Measurements from ENCODE around the gene COL17A1.

COL17A1 gene

DNA sequence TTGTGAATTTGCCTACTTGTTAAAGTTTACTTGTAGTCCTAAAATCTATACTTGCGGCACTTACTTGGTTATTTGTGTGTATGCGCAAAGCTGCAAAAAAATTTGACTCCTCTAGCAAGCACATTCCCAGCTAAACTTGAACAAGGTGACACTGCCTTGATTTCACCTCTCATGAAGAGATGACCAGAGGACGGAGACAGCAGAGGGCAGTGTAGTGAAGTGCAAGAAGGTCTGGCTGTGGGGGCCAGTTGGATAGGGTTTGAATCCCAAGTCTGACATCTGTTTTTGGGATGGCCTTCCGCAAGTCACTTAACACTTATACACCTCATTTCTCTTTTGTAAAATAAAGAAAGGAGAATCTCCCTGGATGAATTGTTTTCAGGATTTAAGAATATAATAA is 103.0 kb downstream of the COL17A1 start:
- no peak overlapping the region for H3K9ac ChIP-seq (ENCODE audit: low read length)
- no peaks in the 10 kb centered on the region for H4K20me1 ChIP-seq (ENCODE audit: insufficient read depth, low read length)
- H3K27ac ChIP-seq (ENCODE audit: low read depth, low read length, poor library complexity, severe bottlenecking): peak overlapping the region; percentile 74
- no peaks in the 10 kb centered on the region for H3K36me3 ChIP-seq (ENCODE audit: insufficient read depth, low read length)
- peak overlapping the region; percentile 21 for H3K4me3 ChIP-seq (ENCODE audit: low read depth, low read length, poor library complexity, severe bottlenecking)
- H3K79me2 ChIP-seq (ENCODE audit: insufficient read depth, low read length): peaks cover 49% of the 10 kb centered on the region
- H3K9me3 ChIP-seq (ENCODE audit: low read length): no peaks in the 10 kb centered on the region
- no peaks in the 10 kb centered on the region; the same call in 1 of the 2 replicates for H3F3A ChIP-seq (ENCODE audit: insufficient read depth, low read length)
- TF ChIP-seq, protein P1, sequence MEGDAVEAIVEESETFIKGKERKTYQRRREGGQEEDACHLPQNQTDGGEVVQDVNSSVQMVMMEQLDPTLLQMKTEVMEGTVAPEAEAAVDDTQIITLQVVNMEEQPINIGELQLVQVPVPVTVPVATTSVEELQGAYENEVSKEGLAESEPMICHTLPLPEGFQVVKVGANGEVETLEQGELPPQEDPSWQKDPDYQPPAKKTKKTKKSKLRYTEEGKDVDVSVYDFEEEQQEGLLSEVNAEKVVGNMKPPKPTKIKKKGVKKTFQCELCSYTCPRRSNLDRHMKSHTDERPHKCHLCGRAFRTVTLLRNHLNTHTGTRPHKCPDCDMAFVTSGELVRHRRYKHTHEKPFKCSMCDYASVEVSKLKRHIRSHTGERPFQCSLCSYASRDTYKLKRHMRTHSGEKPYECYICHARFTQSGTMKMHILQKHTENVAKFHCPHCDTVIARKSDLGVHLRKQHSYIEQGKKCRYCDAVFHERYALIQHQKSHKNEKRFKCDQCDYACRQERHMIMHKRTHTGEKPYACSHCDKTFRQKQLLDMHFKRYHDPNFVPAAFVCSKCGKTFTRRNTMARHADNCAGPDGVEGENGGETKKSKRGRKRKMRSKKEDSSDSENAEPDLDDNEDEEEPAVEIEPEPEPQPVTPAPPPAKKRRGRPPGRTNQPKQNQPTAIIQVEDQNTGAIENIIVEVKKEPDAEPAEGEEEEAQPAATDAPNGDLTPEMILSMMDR (IDR thresholded peaks at IDR 0.05; ENCODE audit: low read length): peak; percentile 66; the same call in 1 of the 2 replicates
- no peak for TF ChIP-seq EZH2 (IDR thresholded peaks at IDR 0.05; ENCODE audit: borderline replicate concordance, low read length)
- H2AFZ ChIP-seq (ENCODE audit: low read length): no peak overlapping the region
- peak overlapping the region; percentile 49 for H3K4me2 ChIP-seq (ENCODE audit: low read length)
- no peaks in the 10 kb centered on the region for H3K9me2 ChIP-seq (ENCODE audit: low read depth, low read length)
- H3K27me3 ChIP-seq (ENCODE audit: insufficient read depth, low read length): no peaks in the 10 kb centered on the region
- peaks cover 61% of the 10 kb centered on the region for H3K4me1 ChIP-seq (ENCODE audit: insufficient read depth, low read length, severe bottlenecking)
